GM12892 (cell line): ENCODE data around the gene RIPPLY3. TPM values are rescaled to one million over a fixed set of nuclear protein-coding genes. Genes with fewer than 3 reads are reported as not detected.

Experiments used
- DNase-seq: peaks from one replicate; pipeline ENCODE4 v3.0.0; 2011; ENCODE audit not compliant: insufficient read length
- FAIRE-seq: peaks from 2 replicates; lab custom pipeline; 2011; peaks lifted over from hg19 to GRCh38; lab: Jason Lieb, UNC
- POLR2A ChIP-seq: IDR thresholded peaks from 2 replicates; pipeline ENCODE4 v1.6.1; 2011; ENCODE audit warnings: low read depth, low read length, control low read depth
- POLR2AphosphoS5 ChIP-seq: IDR thresholded peaks from 2 replicates; pipeline ENCODE4 v1.6.1; 2011; ENCODE audit warnings: low read depth, low read length, control low read depth
- TAF1 ChIP-seq: IDR thresholded peaks from 2 replicates; pipeline ENCODE4 v1.6.1; 2011; ENCODE audit warnings: low read depth, mild to moderate bottlenecking, control low read depth, low read length, borderline replicate concordance
- polyA plus RNA-seq: library from polyadenylated mRNA; unstranded; fragments of >200 nt; gene quantifications from one replicate; pipeline ENCODE4 v1.2.1, GENCODE V29; 2012; ENCODE audit warnings: missing spikeins, inconsistent platforms; ENCODE audit not compliant: missing spikeins

The RIPPLY3 gene
- not detected for polyA plus RNA-seq

DNA sequence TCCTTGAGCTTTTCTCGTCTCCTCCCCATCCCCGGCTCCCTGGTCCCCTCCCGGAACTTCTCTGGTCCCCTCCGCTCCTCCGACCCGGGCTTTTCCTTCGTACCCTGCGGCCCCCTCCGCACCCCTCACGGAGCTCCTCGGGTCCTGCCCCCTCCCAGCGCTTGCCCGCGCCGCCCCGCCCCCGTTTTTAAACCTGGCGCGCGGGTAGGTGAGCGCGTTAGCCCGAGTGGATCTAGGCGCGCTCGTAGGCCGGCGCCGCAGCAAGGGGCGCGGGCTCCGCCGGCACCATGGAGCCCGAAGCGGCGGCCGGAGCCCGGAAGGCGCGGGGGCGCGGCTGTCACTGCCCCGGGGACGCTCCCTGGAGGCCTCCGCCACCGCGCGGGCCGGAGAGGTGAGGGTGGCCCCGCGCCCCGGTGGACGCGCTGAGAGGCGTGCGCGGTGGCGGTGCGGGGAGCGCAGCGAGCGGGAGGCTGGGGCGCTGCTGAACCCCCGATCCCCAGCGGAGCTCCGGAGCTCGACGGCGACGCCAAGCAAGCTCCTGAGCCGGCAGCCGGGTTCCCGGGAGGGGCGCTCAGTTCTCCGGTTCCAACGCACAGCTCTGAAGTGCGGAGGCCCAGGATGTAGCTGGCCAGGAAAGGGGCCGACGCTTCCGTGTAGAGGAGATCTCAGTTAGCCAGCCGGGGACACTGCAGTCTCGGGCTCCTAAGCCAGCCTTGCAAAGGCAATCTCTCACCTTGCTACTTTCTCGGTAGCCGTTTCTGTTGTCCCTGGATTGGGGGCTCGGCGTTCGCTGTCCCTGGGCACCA, at the start of gene RIPPLY3:
Gene RIPPLY3, plus strand, starts transcription at position 217 of the 806 bp plus-strand sequence. Its CDS starts 71 bp downstream, at position 288.
- FAIRE-seq (no peak), DNase-seq (no peak)
- TF ChIP-seq POLR2AphosphoS5, result no peak
- no peak for TF ChIP-seq POLR2A
- TF ChIP-seq TAF1, result no peak

DNA sequence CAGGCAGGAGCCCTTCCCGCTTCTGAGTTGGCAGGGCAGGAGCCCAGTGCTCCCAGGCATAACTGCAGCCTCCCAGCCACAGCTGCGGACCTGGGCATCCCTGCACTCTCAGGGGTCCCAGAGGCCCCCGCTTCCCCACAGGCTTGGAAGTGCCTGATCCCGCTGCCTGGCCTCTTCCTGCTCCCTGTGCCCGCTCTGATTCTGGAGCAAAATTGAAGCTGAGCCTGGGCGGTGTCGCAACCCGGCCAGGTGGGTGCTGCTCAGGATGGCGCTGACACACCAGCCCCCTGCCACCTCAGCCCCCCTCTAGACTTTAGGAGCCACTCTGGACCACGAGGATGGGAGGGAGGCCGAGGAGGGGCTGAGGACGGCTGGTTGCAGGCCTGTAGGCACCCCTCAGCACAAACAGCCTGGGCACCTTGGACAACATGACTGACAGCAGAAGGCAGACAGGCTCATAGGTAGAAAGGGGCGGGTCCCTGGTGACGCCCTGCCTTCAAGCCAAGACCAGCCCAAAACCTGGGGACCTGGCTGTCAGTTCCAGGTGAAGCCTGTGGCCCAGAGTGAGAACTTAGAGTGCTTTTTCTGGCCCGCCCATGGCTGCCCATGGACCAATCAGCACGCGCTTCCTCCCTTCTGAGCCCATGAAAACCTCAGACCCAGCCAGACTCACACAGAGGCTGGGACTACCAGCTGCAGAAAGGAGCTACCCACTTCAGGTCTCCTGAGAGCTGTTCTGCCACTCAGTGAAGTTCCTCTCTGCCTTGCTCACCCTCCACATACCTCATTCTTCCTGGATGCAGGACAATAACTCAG, 47.3 kb upstream of the RIPPLY3 start:
- no peak for FAIRE-seq
- TF ChIP-seq TAF1, result no peak
- TF ChIP-seq POLR2AphosphoS5, result no peak
- TF ChIP-seq POLR2A, result no peak
- no peak for DNase-seq

GRCh38 chr21:36960676-36961284, 45.7 kb upstream of the RIPPLY3 start:
- DNase-seq (no peak), FAIRE-seq (no peak)
- TF ChIP-seq TAF1 (no peak), POLR2AphosphoS5 (no peak), POLR2A (no peak)

DNA sequence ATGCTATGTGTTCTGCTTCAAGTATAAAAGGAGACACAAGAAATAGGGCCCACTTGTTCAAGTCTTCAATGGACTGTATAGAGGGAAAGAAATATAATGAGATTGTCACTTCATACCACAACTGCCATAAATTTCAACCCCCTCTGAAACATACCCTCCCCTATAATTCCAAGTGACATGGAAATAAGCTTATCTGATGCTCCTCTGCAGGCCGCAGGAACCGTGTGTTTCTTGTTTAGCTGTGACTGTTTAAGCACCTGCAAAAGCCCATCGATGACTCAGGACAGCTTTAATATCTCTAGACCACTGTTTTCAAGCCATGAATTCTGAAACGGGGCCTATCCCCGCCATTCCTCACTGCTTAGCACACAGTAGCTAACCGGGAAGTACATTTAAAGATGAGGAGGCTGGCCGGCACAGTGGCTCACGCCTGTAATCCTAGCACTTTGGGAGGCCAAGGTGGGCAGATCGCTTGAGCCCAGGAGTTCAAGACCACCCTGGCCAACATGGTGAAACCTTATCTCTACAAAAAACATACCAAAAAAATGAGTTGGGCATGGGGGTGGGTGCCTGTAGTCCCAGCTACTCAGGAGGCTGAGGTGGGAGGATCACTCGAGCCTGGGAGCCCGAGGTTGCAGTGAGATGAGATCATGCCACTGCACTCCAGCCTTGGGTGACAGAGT, 44.3 kb upstream of the RIPPLY3 start:
- no peak for TF ChIP-seq POLR2AphosphoS5
- TF ChIP-seq POLR2A, result no peak
- no peak for TF ChIP-seq TAF1
- no peak for FAIRE-seq
- DNase-seq, result no peak

DNA sequence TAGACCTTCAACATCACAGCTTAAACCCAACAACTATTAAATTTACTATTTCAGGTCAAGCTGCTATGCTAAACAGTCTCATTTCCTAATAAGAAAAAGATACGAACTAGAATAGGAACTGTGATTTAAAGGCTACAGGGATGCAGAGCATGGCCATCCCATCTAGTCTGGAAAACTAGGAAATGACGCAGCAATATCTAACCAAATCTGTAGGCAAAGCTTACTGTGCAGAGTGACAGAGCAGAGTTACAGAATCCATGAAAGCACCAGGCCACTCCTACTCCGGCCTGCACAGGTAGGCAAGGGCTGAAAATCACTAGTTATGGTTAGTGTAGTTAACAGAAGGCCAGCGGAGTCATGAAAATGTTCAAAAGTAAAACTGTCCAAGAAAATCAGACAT, 42.1 kb upstream of the RIPPLY3 start:
- FAIRE-seq (no peak), DNase-seq (no peak)
- TF ChIP-seq POLR2AphosphoS5 (no peak), POLR2A (no peak), TAF1 (no peak)

- FAIRE-seq (no peak), DNase-seq (no peak)
- TF ChIP-seq POLR2A (no peak), TAF1 (no peak), POLR2AphosphoS5 (no peak)
Observed at GRCh38 chr21:36964827-36965719, 41.4 kb upstream of the RIPPLY3 start.

DNA sequence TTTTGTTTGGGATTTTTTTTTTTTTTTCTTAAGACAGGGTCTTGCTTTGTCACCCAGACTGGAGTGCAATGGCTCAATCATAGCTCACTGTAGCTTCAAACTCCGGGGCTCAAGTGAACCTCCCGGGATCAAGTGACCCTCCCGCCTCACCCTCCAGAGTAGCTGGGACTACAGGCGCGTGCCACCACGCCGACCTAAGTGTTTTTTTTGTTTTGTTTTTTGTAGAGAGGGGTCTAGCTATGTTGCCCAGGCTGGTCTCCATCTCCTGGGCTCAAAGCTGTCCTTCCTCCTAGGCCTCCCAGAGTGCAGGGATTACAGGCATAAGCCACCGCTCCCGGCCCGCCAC, 40.8 kb upstream of the RIPPLY3 start:
- DNase-seq (no peak), FAIRE-seq (no peak)
- no peak for TF ChIP-seq POLR2A
- no peak for TF ChIP-seq TAF1
- no peak for TF ChIP-seq POLR2AphosphoS5

- FAIRE-seq (peak; percentile 88), DNase-seq (peak; percentile 65)
- TF ChIP-seq TAF1, result no peak
- peak; percentile 72; the same call in 1 of the 2 replicates for TF ChIP-seq POLR2A
Observed at GRCh38 chr21:36966066-36966820, 40.3 kb upstream of the RIPPLY3 start, which contains the start of gene HLCS. Gene HLCS (minus strand): TSS chr21:36966669. CDS start chr21:36966638, 31 bp downstream.

GRCh38 chr21:36966821-36967768, 39.4 kb upstream of the RIPPLY3 start:
- DNase-seq, result no peak
- TF ChIP-seq TAF1 (no peak), POLR2AphosphoS5 (no peak), POLR2A (no peak)
- FAIRE-seq, result no peak
